SK-N-SH treated with all-trans-retinoic acid at 6 μM for 48 hours (cell line): ENCODE results near the gene AGL.

Experiments used
- ATAC-seq: fragments of 200-7000 bp; cut with Tn5 transposase; 3 replicates; pipeline ENCODE4 v1.9.1; 2020; ENCODE audit warnings: mild to moderate bottlenecking, moderate library complexity
- ARNTL ChIP-seq: fragments of 450-650 bp; formaldehyde crosslinking; IDR thresholded peaks from 2 replicates; pipeline ENCODE4 v1.5.0; 2020; ENCODE audit warnings: low read depth, mild to moderate bottlenecking, moderate library complexity, borderline replicate concordance
- CSDC2 ChIP-seq: fragments of 250-450 bp; sonication (Bioruptor Pico); IDR thresholded peaks from 2 replicates; pipeline ENCODE4 v1.5.0; 2020; ENCODE audit warnings: mild to moderate bottlenecking, moderate library complexity
- ESRRG ChIP-seq: fragments of 250-450 bp; sonication (Bioruptor Pico); IDR thresholded peaks from 2 replicates; pipeline ENCODE4 v1.6.1; 2021; ENCODE audit warnings: mild to moderate bottlenecking
- GLIS3 ChIP-seq: fragments of 250-450 bp; sonication (Bioruptor Pico); IDR thresholded peaks from 2 replicates; pipeline ENCODE4 v1.5.0; 2020; ENCODE audit warnings: mild to moderate bottlenecking, moderate library complexity
- ISL1 ChIP-seq: fragments of 250-450 bp; sonication (Bioruptor Pico); IDR thresholded peaks from 2 replicates; pipeline ENCODE4 v2.1.2; 2022; ENCODE audit warnings: mild to moderate bottlenecking, moderate library complexity
- OSR1 ChIP-seq: fragments of 250-450 bp; sonication (Bioruptor Pico); IDR thresholded peaks from 2 replicates; pipeline ENCODE4 v1.8.0; 2022; ENCODE audit warnings: moderate library complexity, mild to moderate bottlenecking, inconsistent platforms
- PPARA ChIP-seq: fragments of 250-450 bp; sonication (Bioruptor Pico); IDR thresholded peaks from 2 replicates; pipeline ENCODE4 v1.5.0; 2020; ENCODE audit warnings: mild to moderate bottlenecking, borderline replicate concordance
- RARB ChIP-seq: fragments of 250-450 bp; sonication (Bioruptor Pico); IDR thresholded peaks from 2 replicates; pipeline ENCODE4 v1.8.0; 2021; ENCODE audit warnings: mild to moderate bottlenecking, moderate library complexity
- SNAI2 ChIP-seq: fragments of 250-450 bp; sonication (Bioruptor Pico); IDR thresholded peaks from 2 replicates; pipeline ENCODE4 v1.5.0; 2020; ENCODE audit warnings: mild to moderate bottlenecking, moderate library complexity
- TCF4 ChIP-seq: fragments of 250-450 bp; sonication (Bioruptor Pico); IDR thresholded peaks from 2 replicates; pipeline ENCODE4 v1.8.0; 2021; ENCODE audit warnings: mild to moderate bottlenecking, moderate library complexity, borderline replicate concordance
- TOX ChIP-seq: fragments of 250-450 bp; sonication (Bioruptor Pico); IDR thresholded peaks from 2 replicates; pipeline ENCODE4 v1.8.0; 2021; ENCODE audit warnings: mild to moderate bottlenecking, moderate library complexity, borderline replicate concordance
- ZC3H10 ChIP-seq: fragments of 250-450 bp; sonication (Bioruptor Pico); IDR thresholded peaks from 2 replicates; pipeline ENCODE4 v1.5.1; 2021; ENCODE audit warnings: mild to moderate bottlenecking, moderate library complexity
- ZFP3 ChIP-seq: fragments of 250-450 bp; sonication (Bioruptor Pico); IDR thresholded peaks from 2 replicates; pipeline ENCODE4 v1.5.0; 2020; ENCODE audit warnings: mild to moderate bottlenecking, moderate library complexity
- ZFP30 ChIP-seq: fragments of 450-650 bp; formaldehyde crosslinking; IDR thresholded peaks from 2 replicates; pipeline ENCODE4 v1.5.0; 2022; ENCODE audit warnings: mild to moderate bottlenecking, moderate library complexity
- ZNF565 ChIP-seq: fragments of 450-650 bp; formaldehyde crosslinking; conservative IDR thresholded peaks from 2 replicates; pipeline ENCODE4 v1.5.0; 2020; ENCODE audit warnings: low read depth, mild to moderate bottlenecking, moderate library complexity
- ZNF70 ChIP-seq: fragments of 450-650 bp; formaldehyde crosslinking; IDR thresholded peaks from 2 replicates; pipeline ENCODE4 v1.5.0; 2020; ENCODE audit warnings: mild to moderate bottlenecking, moderate library complexity
- ZNF8 ChIP-seq: fragments of 450-650 bp; formaldehyde crosslinking; IDR thresholded peaks from 2 replicates; pipeline ENCODE4 v1.5.0; 2020; ENCODE audit warnings: mild to moderate bottlenecking, moderate library complexity
- TF ChIP-seq, protein P1 (sequence below): fragments of 250-450 bp; sonication (Bioruptor Pico); IDR thresholded peaks from 2 replicates; pipeline ENCODE4 v1.8.0; 2021; ENCODE audit warnings: low read depth, mild to moderate bottlenecking, moderate library complexity, borderline replicate concordance
- TF ChIP-seq, protein P2 (sequence below): fragments of 250-450 bp; sonication (Bioruptor Pico); IDR thresholded peaks from 2 replicates; pipeline ENCODE4 v1.5.1; 2020; ENCODE audit warnings: low read depth, mild to moderate bottlenecking, moderate library complexity
- TF ChIP-seq, protein P3 (sequence below): fragments of 250-450 bp; sonication (Bioruptor Pico); IDR thresholded peaks from 2 replicates; pipeline ENCODE4 v1.5.0; 2020; ENCODE audit warnings: mild to moderate bottlenecking, moderate library complexity
- TF ChIP-seq, protein P4 (sequence below): fragments of 250-450 bp; sonication (Bioruptor Pico); IDR thresholded peaks from 2 replicates; pipeline ENCODE4 v1.8.0; 2020; ENCODE audit warnings: mild to moderate bottlenecking, moderate library complexity, borderline replicate concordance

Gene AGL

DNA sequence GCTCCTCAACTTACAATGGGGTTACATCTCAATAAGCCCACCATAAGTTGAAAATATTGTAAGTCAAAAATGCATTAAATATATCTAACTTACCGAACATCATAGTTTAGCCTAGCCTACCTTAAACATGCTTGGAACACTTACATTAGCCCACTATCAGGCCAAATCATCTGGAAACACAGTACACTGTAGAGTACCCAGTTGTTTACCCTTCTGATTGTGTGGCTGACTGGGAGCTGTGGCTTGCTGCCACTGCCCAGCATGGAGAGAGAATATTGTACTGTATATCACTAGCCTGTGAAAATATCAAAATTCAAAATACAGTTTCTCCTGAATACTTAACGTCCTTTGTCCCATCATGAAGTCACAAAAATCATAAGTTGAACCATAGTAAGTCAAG lies 43.3 kb upstream of the AGL start:
- no peak for TF ChIP-seq ZFP30 (CRISPR knock-in tag)
- TF ChIP-seq, protein P1, sequence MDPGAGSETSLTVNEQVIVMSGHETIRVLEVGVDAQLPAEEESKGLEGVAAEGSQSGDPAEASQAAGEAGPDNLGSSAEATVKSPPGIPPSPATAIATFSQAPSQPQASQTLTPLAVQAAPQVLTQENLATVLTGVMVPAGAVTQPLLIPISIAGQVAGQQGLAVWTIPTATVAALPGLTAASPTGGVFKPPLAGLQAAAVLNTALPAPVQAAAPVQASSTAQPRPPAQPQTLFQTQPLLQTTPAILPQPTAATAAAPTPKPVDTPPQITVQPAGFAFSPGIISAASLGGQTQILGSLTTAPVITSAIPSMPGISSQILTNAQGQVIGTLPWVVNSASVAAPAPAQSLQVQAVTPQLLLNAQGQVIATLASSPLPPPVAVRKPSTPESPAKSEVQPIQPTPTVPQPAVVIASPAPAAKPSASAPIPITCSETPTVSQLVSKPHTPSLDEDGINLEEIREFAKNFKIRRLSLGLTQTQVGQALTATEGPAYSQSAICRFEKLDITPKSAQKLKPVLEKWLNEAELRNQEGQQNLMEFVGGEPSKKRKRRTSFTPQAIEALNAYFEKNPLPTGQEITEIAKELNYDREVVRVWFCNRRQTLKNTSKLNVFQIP = no peak
- TF ChIP-seq RARB = no peak
- TF ChIP-seq ZNF8 (CRISPR knock-in tag) = no peak
- ATAC-seq = no peak

DNA sequence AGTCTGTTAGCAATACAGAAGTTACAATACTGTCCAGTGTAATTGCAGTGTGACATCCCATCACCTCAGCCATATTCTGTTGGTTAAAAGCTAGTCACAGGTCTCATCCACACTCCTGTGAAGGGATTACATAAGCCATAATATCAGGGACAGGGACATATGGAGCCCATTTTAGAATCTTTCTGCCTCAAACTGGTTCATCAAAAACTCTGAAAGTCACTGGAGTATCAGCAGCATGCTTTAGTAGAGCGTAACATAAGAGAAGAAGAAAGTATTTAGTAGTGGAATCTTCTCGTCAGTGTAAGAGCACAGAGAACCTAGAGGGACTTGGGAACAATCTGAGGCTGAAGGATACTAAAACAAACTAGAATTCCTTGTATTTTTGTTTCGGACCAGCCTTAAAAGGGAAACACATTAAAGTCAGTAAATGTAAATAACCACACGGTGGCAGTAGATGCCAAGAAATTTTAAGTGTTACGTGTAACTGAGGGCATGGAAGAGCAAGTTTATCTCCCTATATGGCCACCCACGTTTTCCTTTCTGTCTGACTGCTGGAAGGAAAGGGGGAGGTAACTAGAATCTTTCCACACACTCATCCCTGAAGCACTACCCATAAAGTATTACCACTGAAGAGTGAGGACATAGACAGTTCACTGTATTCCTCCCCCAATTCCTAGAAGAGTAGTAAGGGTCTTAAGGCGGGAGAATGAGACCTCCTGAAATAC lies 41.6 kb upstream of the AGL start:
- TF ChIP-seq ARNTL (no peak), TOX (no peak)
- TF ChIP-seq, protein P2, sequence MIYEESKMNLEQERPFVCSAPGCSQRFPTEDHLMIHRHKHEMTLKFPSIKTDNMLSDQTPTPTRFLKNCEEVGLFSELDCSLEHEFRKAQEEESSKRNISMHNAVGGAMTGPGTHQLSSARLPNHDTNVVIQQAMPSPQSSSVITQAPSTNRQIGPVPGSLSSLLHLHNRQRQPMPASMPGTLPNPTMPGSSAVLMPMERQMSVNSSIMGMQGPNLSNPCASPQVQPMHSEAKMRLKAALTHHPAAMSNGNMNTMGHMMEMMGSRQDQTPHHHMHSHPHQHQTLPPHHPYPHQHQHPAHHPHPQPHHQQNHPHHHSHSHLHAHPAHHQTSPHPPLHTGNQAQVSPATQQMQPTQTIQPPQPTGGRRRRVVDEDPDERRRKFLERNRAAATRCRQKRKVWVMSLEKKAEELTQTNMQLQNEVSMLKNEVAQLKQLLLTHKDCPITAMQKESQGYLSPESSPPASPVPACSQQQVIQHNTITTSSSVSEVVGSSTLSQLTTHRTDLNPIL = no peak
- TF ChIP-seq, all 23 proteins: peak for 0
- ATAC-seq = peak; percentile 97

DNA sequence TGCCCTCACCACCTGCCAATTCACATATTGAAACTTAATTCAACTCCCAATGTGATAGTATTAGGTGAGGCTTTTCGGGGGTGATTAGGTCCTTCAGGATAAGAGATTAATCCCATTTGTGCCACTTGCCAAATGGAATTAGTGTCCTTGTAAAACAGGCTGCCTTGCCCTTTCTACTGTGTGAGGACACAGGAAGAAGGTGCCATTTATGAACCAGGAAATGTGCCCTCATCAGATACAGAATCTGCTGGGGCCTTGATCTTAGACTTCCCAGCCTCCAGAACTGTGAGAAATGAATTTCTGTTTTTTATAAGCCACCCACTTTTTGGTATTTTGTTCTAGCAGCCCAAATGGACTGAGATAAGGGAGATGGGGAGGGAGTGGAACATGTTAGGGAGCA lies 39.1 kb upstream of the AGL start:
- ATAC-seq = no peak
- TF ChIP-seq TOX (no peak), GLIS3 (CRISPR knock-in tag) (no peak), ZNF70 (CRISPR knock-in tag) (no peak), ZNF565 (CRISPR knock-in tag) (no peak), ZNF8 (CRISPR knock-in tag) (no peak)
- TF ChIP-seq, protein P3, sequence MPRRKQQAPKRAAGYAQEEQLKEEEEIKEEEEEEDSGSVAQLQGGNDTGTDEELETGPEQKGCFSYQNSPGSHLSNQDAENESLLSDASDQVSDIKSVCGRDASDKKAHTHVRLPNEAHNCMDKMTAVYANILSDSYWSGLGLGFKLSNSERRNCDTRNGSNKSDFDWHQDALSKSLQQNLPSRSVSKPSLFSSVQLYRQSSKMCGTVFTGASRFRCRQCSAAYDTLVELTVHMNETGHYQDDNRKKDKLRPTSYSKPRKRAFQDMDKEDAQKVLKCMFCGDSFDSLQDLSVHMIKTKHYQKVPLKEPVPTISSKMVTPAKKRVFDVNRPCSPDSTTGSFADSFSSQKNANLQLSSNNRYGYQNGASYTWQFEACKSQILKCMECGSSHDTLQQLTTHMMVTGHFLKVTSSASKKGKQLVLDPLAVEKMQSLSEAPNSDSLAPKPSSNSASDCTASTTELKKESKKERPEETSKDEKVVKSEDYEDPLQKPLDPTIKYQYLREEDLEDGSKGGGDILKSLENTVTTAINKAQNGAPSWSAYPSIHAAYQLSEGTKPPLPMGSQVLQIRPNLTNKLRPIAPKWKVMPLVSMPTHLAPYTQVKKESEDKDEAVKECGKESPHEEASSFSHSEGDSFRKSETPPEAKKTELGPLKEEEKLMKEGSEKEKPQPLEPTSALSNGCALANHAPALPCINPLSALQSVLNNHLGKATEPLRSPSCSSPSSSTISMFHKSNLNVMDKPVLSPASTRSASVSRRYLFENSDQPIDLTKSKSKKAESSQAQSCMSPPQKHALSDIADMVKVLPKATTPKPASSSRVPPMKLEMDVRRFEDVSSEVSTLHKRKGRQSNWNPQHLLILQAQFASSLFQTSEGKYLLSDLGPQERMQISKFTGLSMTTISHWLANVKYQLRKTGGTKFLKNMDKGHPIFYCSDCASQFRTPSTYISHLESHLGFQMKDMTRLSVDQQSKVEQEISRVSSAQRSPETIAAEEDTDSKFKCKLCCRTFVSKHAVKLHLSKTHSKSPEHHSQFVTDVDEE = no peak

DNA sequence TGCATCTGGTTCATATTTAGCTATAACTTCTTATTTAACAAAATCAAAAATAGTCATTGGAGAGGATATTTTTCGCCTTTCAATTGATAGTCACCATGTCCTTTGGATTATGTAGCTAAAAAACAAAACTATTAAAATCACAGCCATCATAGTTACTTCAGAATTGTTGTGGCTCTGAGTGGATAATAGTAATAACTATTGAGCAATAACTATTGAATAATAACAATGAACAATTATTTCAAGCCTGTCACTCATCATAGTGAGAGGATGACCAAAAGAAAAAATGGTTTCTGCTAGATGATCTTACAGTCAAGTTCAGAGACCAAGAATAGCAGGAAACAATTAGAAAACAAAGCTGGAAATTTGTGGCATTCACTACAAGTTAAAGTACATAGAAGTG lies 38.4 kb upstream of the AGL start:
- TF ChIP-seq ISL1 (CRISPR knock-in tag) = no peak
- TF ChIP-seq ARNTL = no peak
- TF ChIP-seq, protein P4, sequence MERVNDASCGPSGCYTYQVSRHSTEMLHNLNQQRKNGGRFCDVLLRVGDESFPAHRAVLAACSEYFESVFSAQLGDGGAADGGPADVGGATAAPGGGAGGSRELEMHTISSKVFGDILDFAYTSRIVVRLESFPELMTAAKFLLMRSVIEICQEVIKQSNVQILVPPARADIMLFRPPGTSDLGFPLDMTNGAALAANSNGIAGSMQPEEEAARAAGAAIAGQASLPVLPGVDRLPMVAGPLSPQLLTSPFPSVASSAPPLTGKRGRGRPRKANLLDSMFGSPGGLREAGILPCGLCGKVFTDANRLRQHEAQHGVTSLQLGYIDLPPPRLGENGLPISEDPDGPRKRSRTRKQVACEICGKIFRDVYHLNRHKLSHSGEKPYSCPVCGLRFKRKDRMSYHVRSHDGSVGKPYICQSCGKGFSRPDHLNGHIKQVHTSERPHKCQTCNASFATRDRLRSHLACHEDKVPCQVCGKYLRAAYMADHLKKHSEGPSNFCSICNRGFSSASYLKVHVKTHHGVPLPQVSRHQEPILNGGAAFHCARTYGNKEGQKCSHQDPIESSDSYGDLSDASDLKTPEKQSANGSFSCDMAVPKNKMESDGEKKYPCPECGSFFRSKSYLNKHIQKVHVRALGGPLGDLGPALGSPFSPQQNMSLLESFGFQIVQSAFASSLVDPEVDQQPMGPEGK (CRISPR knock-in tag) = no peak
- no peak for TF ChIP-seq TOX
- TF ChIP-seq ZFP3 (CRISPR knock-in tag) = no peak
- ATAC-seq = no peak

DNA sequence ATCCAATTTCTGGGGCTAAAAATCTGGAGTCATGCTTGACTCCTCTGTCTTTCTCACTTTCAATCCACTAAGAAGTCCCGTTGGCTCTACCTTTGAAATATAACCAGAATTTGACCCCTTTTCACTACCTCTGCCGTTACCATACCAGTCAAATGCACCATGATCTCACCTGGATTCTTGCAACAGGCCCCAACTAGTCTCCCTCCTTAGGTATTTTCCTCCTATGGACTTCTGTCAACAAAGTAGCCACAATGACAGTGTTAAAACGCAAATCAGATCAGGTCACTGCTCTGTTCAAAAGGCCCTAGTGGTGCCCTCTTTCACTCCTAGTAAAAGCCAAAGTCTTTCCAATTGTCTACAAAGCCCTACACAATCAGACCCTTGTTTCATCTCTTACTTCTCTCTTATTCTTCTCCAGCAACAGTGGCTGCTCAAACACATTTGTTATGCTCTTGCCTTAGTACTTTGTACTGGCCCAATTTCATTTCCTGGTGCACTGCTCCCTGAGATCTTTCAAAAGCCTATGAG lies 35.7 kb upstream of the AGL start:
- ATAC-seq = no peak
- TF ChIP-seq GLIS3 (CRISPR knock-in tag) (no peak), TCF4 (CRISPR knock-in tag) (no peak), SNAI2 (CRISPR knock-in tag) (no peak), ZNF8 (CRISPR knock-in tag) (no peak), ZC3H10 (CRISPR knock-in tag) (no peak), ZNF70 (CRISPR knock-in tag) (no peak), ARNTL (no peak), PPARA (CRISPR knock-in tag) (no peak), CSDC2 (no peak), ZFP3 (CRISPR knock-in tag) (no peak), OSR1 (no peak), ESRRG (CRISPR knock-in tag) (no peak), ZFP30 (CRISPR knock-in tag) (no peak)
- TF ChIP-seq, protein P4 (CRISPR knock-in tag) = no peak
- TF ChIP-seq, protein P1 = no peak
- TF ChIP-seq, protein P2 = no peak
